Uterus (tissue), 4 donors: ENCODE data around the gene GMDS. TPM values are rescaled to one million over a fixed set of nuclear protein-coding genes. Genes with fewer than 3 reads are reported as not detected.

Source experiments
- DNase-seq, 2 donors: peaks; one replicate each; pipeline ENCODE4 v3.0.0-alpha.2; 2019 to 2020
- H3K27ac ChIP-seq, 2 donors: fragments of 200-600 bp; sonication (generic); 1 replicate in 1 of 2; 2 replicates in 1 of 2; pipeline ENCODE4 v1.5.1; 2016 to 2018
- H3K27me3 ChIP-seq, 2 donors: fragments of 200-600 bp; sonication (generic); one replicate each; pipeline ENCODE4 v1.5.1; 2018 to 2019; ENCODE audit warnings: control low read depth in 1 of 2
- H3K36me3 ChIP-seq, 2 donors: fragments of 200-600 bp; sonication (generic); one replicate each; pipeline ENCODE4 v1.5.1; 2019; ENCODE audit warnings: control low read depth in 1 of 2
- H3K4me1 ChIP-seq, 2 donors: fragments of 200-600 bp; sonication (generic); one replicate each; pipeline ENCODE4 v1.5.1; 2018 to 2019; ENCODE audit warnings: control low read depth in 1 of 2
- H3K4me3 ChIP-seq, 2 donors: fragments of 200-600 bp; sonication (generic); 1 replicate in 1 of 2; 2 replicates in 1 of 2; pipeline ENCODE4 v1.5.1; 2018 to 2019; ENCODE audit warnings: mild to moderate bottlenecking in 1 of 2
- H3K9me3 ChIP-seq, 2 donors: fragments of 200-600 bp; sonication (generic); one replicate each; pipeline ENCODE4 v1.5.1; 2019; ENCODE audit warnings: control low read depth in 1 of 2
- CTCF ChIP-seq, 4 experiments: fragments of 200-600 bp in 2 of 4; fragments of 450-650 bp in 2 of 4; sonication (generic) in 2 of 4; IDR thresholded peaks; one replicate each; pipeline ENCODE4 v1.5.1; 2016 to 2019; ENCODE audit warnings: antibody characterized with exemption in 4 of 4, mild to moderate bottlenecking in 2 of 4, moderate library complexity in 1 of 4
- POLR2A ChIP-seq, 2 donors: fragments of 450-650 bp; IDR thresholded peaks; one replicate each; pipeline ENCODE4 v1.6.1; 2016; ENCODE audit warnings: antibody characterized with exemption in 2 of 2, mild to moderate bottlenecking in 1 of 2, moderate library complexity in 1 of 2
- intact Hi-C: fragments of 100-400 bp; cut with DNase I; formaldehyde crosslinking; loops from one replicate; pipeline ENCODE4 v1.15.1; 2023; ENCODE audit warnings: low total_unique reads
- total RNA-seq, 4 donors: library from RNA; depleted of rRNA in 3 of 4; stranded (reverse); fragments of >200 nt in 3 of 4; gene quantifications; one replicate each; pipeline versions ENCODE4 v1.1.0 to v1.2.4, GENCODE V29; 2014 to 2023
- donor health status: DM: yes; HTN: yes; CAD: no.

The GMDS gene
- total RNA-seq, 4 donors from 2014 or later = 5.3 to 17.4 (median 12.9) TPM

- intact Hi-C loops = no loop called here
- no peaks in the 10 kb centered on the region for H3K36me3 ChIP-seq
- no peaks in the 10 kb centered on the region for H3K27me3 ChIP-seq
- TF ChIP-seq POLR2A (IDR thresholded peaks at IDR 0.05) (no peak), CTCF (IDR thresholded peaks at IDR 0.05) (no peak)
- no peaks in the 10 kb centered on the region for H3K9me3 ChIP-seq
- no peaks in the 10 kb centered on the region for H3K4me1 ChIP-seq
- no peak overlapping the region for H3K27ac ChIP-seq
- no peak for DNase-seq
- no peak overlapping the region for H3K4me3 ChIP-seq
Observed at GRCh38 chr6:1894954-1895353, 350.5 kb downstream of the GMDS start.

GRCh38 chr6:1893470-1894130, 351.8 kb downstream of the GMDS start:
- Histone ChIP-seq H3K4me1 (no peaks in the 10 kb centered on the region), H3K27ac (no peak overlapping the region), H3K9me3 (no peaks in the 10 kb centered on the region), H3K36me3 (no peaks in the 10 kb centered on the region), H3K27me3 (no peaks in the 10 kb centered on the region), H3K4me3 (no peak overlapping the region)
- no peak for DNase-seq
- TF ChIP-seq CTCF (IDR thresholded peaks at IDR 0.05) (no peak), POLR2A (IDR thresholded peaks at IDR 0.05) (no peak)
- intact Hi-C loops = no loop called here

- DNase-seq = no peak
- no peak overlapping the region for H3K27ac ChIP-seq
- TF ChIP-seq POLR2A (IDR thresholded peaks at IDR 0.05) = no peak
- TF ChIP-seq CTCF (IDR thresholded peaks at IDR 0.05) = no peak
- no peaks in the 10 kb centered on the region for H3K36me3 ChIP-seq
- H3K27me3 ChIP-seq = no peaks in the 10 kb centered on the region
- intact Hi-C loops = no loop called here
- H3K4me1 ChIP-seq = no peaks in the 10 kb centered on the region
- no peak overlapping the region for H3K4me3 ChIP-seq
- H3K9me3 ChIP-seq = no peaks in the 10 kb centered on the region
Observed at GRCh38 chr6:1892716-1893115, 352.7 kb downstream of the GMDS start.

- no peak for DNase-seq
- no peak overlapping the region for H3K4me3 ChIP-seq
- intact Hi-C loops = no loop called here
- H3K36me3 ChIP-seq = no peaks in the 10 kb centered on the region
- no peaks in the 10 kb centered on the region for H3K4me1 ChIP-seq
- no peaks in the 10 kb centered on the region for H3K9me3 ChIP-seq
- TF ChIP-seq POLR2A (IDR thresholded peaks at IDR 0.05) = no peak
- TF ChIP-seq CTCF (IDR thresholded peaks at IDR 0.05) = no peak
- H3K27ac ChIP-seq = no peak overlapping the region
- no peaks in the 10 kb centered on the region for H3K27me3 ChIP-seq
Observed at GRCh38 chr6:1890987-1891386, 354.4 kb downstream of the GMDS start.

GRCh38 chr6:1890071-1890470, 355.3 kb downstream of the GMDS start:
- no peak overlapping the region for H3K27ac ChIP-seq
- intact Hi-C loops = no loop called here

More at GRCh38 chr6:1890071-1890470, 355.3 kb downstream of the GMDS start:
- Histone ChIP-seq H3K27me3 (no peaks in the 10 kb centered on the region), H3K4me3 (no peak overlapping the region), H3K4me1 (peaks cover 0 to 4% of the 10 kb centered on the region in 2 donors), H3K9me3 (no peaks in the 10 kb centered on the region), H3K36me3 (no peaks in the 10 kb centered on the region)
- DNase-seq = no peak
- no peak for TF ChIP-seq CTCF (IDR thresholded peaks at IDR 0.05)
- no peak for TF ChIP-seq POLR2A (IDR thresholded peaks at IDR 0.05)
